ENCODE measurements around the gene OR52K1.

The OR52K1 gene

GRCh38 chr11:4482445-4482844 is at the start of gene OR52K1:
Gene OR52K1, plus strand, starts transcription at chr11:4482646. Its CDS starts 6,255 bp downstream, at chr11:4488901.
- FAIRE-seq: no peak
- TF ChIP-seq POLR2A (IDR thresholded peaks at IDR 0.05; ENCODE audit: low read depth, low read length): no peak
- no peak for DNase-seq (ENCODE audit: insufficient read length, low spot score)

- DNase-seq (ENCODE audit: insufficient read length, low spot score): no peak
- no peak for TF ChIP-seq POLR2A (IDR thresholded peaks at IDR 0.05; ENCODE audit: low read depth, low read length)
- FAIRE-seq: no peak
Observed at GRCh38 chr11:4433856-4434255, 48.6 kb upstream of the OR52K1 start.

GRCh38 chr11:4436411-4436810 is 46.0 kb upstream of the OR52K1 start:
- FAIRE-seq (no peak), DNase-seq (ENCODE audit: insufficient read length, low spot score) (no peak)
- no peak for TF ChIP-seq POLR2A (IDR thresholded peaks at IDR 0.05; ENCODE audit: low read depth, low read length)

GRCh38 chr11:4441515-4441914 is 40.9 kb upstream of the OR52K1 start:
- DNase-seq (ENCODE audit: insufficient read length, low spot score) (no peak), FAIRE-seq (no peak)
- TF ChIP-seq POLR2A (IDR thresholded peaks at IDR 0.05; ENCODE audit: low read depth, low read length): no peak

- no peak for FAIRE-seq
- no peak for DNase-seq (ENCODE audit: insufficient read length, low spot score)
- TF ChIP-seq POLR2A (IDR thresholded peaks at IDR 0.05; ENCODE audit: low read depth, low read length): no peak
Observed at GRCh38 chr11:4443232-4443891, 39.1 kb upstream of the OR52K1 start.

GRCh38 chr11:4448995-4449394 is 33.5 kb upstream of the OR52K1 start, which contains the start of gene OR52K2:
Gene OR52K2, plus strand, starts transcription at chr11:4449295. Its CDS starts 45 bp downstream, at chr11:4449340.
- TF ChIP-seq POLR2A (IDR thresholded peaks at IDR 0.05; ENCODE audit: low read depth, low read length): no peak
- FAIRE-seq (no peak), DNase-seq (ENCODE audit: insufficient read length, low spot score) (no peak)

GRCh38 chr11:4453118-4453517 is 29.3 kb upstream of the OR52K1 start:
- no peak for DNase-seq (ENCODE audit: insufficient read length, low spot score)
- no peak for FAIRE-seq
- no peak for TF ChIP-seq POLR2A (IDR thresholded peaks at IDR 0.05; ENCODE audit: low read depth, low read length)

- FAIRE-seq: no peak
- no peak for DNase-seq (ENCODE audit: insufficient read length, low spot score)
- TF ChIP-seq POLR2A (IDR thresholded peaks at IDR 0.05; ENCODE audit: low read depth, low read length): no peak
Observed at GRCh38 chr11:4454021-4454420, 28.4 kb upstream of the OR52K1 start.

- TF ChIP-seq POLR2A (IDR thresholded peaks at IDR 0.05; ENCODE audit: low read depth, low read length): no peak
- no peak for FAIRE-seq
- no peak for DNase-seq (ENCODE audit: insufficient read length, low spot score)
Observed at GRCh38 chr11:4455419-4455818, 27.0 kb upstream of the OR52K1 start.

- DNase-seq (ENCODE audit: insufficient read length, low spot score): no peak
- FAIRE-seq: no peak
- no peak for TF ChIP-seq POLR2A (IDR thresholded peaks at IDR 0.05; ENCODE audit: low read depth, low read length)
Observed at GRCh38 chr11:4459500-4459899, 22.9 kb upstream of the OR52K1 start.

GRCh38 chr11:4460151-4460550 is 22.3 kb upstream of the OR52K1 start:
- no peak for FAIRE-seq
- TF ChIP-seq POLR2A (IDR thresholded peaks at IDR 0.05; ENCODE audit: low read depth, low read length): no peak
- no peak for DNase-seq (ENCODE audit: insufficient read length, low spot score)

- peak; percentile 15 for FAIRE-seq
- no peak for TF ChIP-seq POLR2A (IDR thresholded peaks at IDR 0.05; ENCODE audit: low read depth, low read length)
- no peak for DNase-seq (ENCODE audit: insufficient read length, low spot score)
Observed at GRCh38 chr11:4464216-4465159, 18.0 kb upstream of the OR52K1 start.

- no peak for TF ChIP-seq POLR2A (IDR thresholded peaks at IDR 0.05; ENCODE audit: low read depth, low read length)
- no peak for DNase-seq (ENCODE audit: insufficient read length, low spot score)
Observed at GRCh38 chr11:4465407-4465806, 17.0 kb upstream of the OR52K1 start.

GRCh38 chr11:4466131-4466870 is 16.1 kb upstream of the OR52K1 start:
- FAIRE-seq (no peak), DNase-seq (ENCODE audit: insufficient read length, low spot score) (no peak)
- no peak for TF ChIP-seq POLR2A (IDR thresholded peaks at IDR 0.05; ENCODE audit: low read depth, low read length)

More at GRCh38 chr11:4465407-4465806, 17.0 kb upstream of the OR52K1 start:
- FAIRE-seq: no peak
